HepG2 (cell line): ENCODE measurements around the gene TUT4. TPM values are rescaled to one million over a fixed set of nuclear protein-coding genes. Genes with fewer than 3 reads are reported as not detected.

Experiments
- ISX ChIP-seq: sonication (generic); formaldehyde crosslinking; conservative IDR thresholded peaks from 2 replicates; pipeline ENCODE4 v1.5.0; 2020; ENCODE audit warnings: missing genetic modification reagents
- KDM4B ChIP-seq: sonication (generic); formaldehyde crosslinking; IDR thresholded peaks from 2 replicates; pipeline ENCODE4 v1.4.0; 2020; ENCODE audit warnings: missing genetic modification reagents
- LRRFIP1 ChIP-seq: sonication (generic); formaldehyde crosslinking; conservative IDR thresholded peaks from 2 replicates; pipeline ENCODE4 v1.4.0; 2020; ENCODE audit warnings: missing genetic modification reagents
- MED1 ChIP-seq: sonication (generic); formaldehyde crosslinking; IDR thresholded peaks from 2 replicates; pipeline ENCODE4 v1.4.0; 2020; ENCODE audit warnings: missing genetic modification reagents
- NR2F6 ChIP-seq, 2 experiments: IDR thresholded peaks; 2 replicates each; pipeline ENCODE4 v1.6.1; 2016; ENCODE audit warnings: antibody characterized with exemption in 1 of 2, mild to moderate bottlenecking in 1 of 2
- RFX1 ChIP-seq: fragments of 450-650 bp; IDR thresholded peaks from 2 replicates; pipeline ENCODE4 v1.6.1; 2017
- TFAP4 ChIP-seq: sonication (generic); IDR thresholded peaks from 2 replicates; pipeline ENCODE4 v1.6.1; 2016; ENCODE audit warnings: low read depth, borderline replicate concordance
- ZBED4 ChIP-seq: sonication (generic); formaldehyde crosslinking; IDR thresholded peaks from 2 replicates; pipeline ENCODE4 v1.4.0; 2020; ENCODE audit warnings: missing genetic modification reagents, borderline replicate concordance
- ZKSCAN8 ChIP-seq: IDR thresholded peaks from 2 replicates; pipeline ENCODE4 v1.6.1; 2016; ENCODE audit warnings: borderline replicate concordance, missing genetic modification reagents, missing compliant biosample characterization
- ZNF547 ChIP-seq: sonication (generic); formaldehyde crosslinking; IDR thresholded peaks from 2 replicates; pipeline ENCODE4 v1.5.1; 2020; ENCODE audit warnings: mild to moderate bottlenecking, missing genetic modification reagents
- ZNF549 ChIP-seq: sonication (generic); formaldehyde crosslinking; IDR thresholded peaks from 2 replicates; pipeline ENCODE4 v1.5.0; 2020; ENCODE audit warnings: missing genetic modification reagents
- polyA plus RNA-seq, 8 experiments: library from polyadenylated mRNA; depleted of rRNA in 3 of 8; stranded (reverse) in 7 of 8; unstranded in 1 of 8; fragments of >200 nt; fragmentation: Illumina TruSeq in 4 of 8; extraction: Trizol in 4 of 8; gene quantifications; 2 replicates each; pipeline versions ENCODE4 v1.2.1 to v1.2.3, GENCODE V29; 2011 to 2016; ENCODE audit warnings: low read depth in 4 of 8, missing spikeins in 1 of 8, mixed read lengths in 1 of 8; ENCODE audit not compliant: insufficient read depth in 1 of 8
- total RNA-seq, 5 experiments: library from RNA; depleted of rRNA; stranded (reverse); fragments of >200 nt; fragmentation: Illumina TruSeq; extraction: Trizol; gene quantifications; 2 replicates each; pipeline ENCODE4 v1.2.3, GENCODE V29; 2016; ENCODE audit warnings: low read depth in 1 of 5

The TUT4 gene
- total and polyA plus RNA-seq, 2 of the 13 experiments (the other 11 are each of a cell fraction or from before 2014, with no cell fraction given): 44.7 to 53.5 TPM

GRCh38 chr1:52597912-52598311 lies 45.0 kb upstream of the TUT4 start (continued):
- TF ChIP-seq ZBED4 (CRISPR knock-in tag) (no peak), NR2F6 (IDR thresholded peaks at IDR 0.05) (no peak), NR2F6 (CRISPR knock-in tag; IDR thresholded peaks at IDR 0.05) (no peak), TFAP4 (no peak), ZNF547 (CRISPR knock-in tag) (no peak), LRRFIP1 (CRISPR knock-in tag) (no peak), MED1 (no peak), ISX (CRISPR knock-in tag) (no peak), KDM4B (no peak), RFX1 (no peak), ZNF549 (CRISPR knock-in tag) (no peak), ZKSCAN8 (CRISPR knock-in tag) (no peak)
- TF ChIP-seq, all 625 proteins: peak for 0
